ENCODE measurements around the gene TAS1R2. TPM values are rescaled to one million over a fixed set of nuclear protein-coding genes. Genes with fewer than 3 reads are reported as not detected.

The TAS1R2 gene
- polyA plus RNA-seq, 1 of the 3 experiments (the other 2 are of a cell fraction) = not detected

DNA sequence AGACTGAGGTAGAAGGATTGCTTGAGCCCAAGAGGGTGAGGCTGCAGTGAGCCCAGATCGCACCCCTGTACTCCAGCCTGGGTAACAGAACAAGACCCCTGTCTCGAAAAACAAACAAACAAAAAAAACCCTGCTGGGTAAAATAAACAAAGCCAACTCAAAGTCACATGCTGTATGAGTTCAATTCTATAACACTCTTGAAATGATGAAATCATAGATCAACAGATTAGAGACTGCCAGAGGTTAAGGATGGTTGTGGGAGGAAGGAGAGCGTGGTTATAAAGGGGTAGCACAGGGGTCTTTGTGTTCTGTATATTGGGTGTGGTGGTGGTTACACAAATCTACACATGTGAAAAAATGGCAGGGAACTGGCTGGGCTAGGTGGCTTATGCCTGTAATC is 62.5 kb downstream of the TAS1R2 start:
- POLR2A ChIA-PET = no interaction called here
- TF ChIP-seq GABPA (IDR thresholded peaks at IDR 0.05; ENCODE audit: low read depth) = no peak
- TF ChIP-seq CHD2 (IDR thresholded peaks at IDR 0.05; ENCODE audit: low read length, partially characterized antibody) = no peak
- TF ChIP-seq, protein P1, sequence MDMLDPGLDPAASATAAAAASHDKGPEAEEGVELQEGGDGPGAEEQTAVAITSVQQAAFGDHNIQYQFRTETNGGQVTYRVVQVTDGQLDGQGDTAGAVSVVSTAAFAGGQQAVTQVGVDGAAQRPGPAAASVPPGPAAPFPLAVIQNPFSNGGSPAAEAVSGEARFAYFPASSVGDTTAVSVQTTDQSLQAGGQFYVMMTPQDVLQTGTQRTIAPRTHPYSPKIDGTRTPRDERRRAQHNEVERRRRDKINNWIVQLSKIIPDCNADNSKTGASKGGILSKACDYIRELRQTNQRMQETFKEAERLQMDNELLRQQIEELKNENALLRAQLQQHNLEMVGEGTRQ (IDR thresholded peaks at IDR 0.05; ENCODE audit: borderline replicate concordance, low read depth, low read length) = no peak
- TF ChIP-seq TAF1 (IDR thresholded peaks at IDR 0.05; ENCODE audit: borderline replicate concordance, low read depth, low read length) = no peak
- no peak for TF ChIP-seq RFX5 (IDR thresholded peaks at IDR 0.05; ENCODE audit: low read length)
- no peak for TF ChIP-seq FOXJ3 (CRISPR knock-in tag; IDR thresholded peaks at IDR 0.05)
- TF ChIP-seq POLR2AphosphoS5 (IDR thresholded peaks at IDR 0.05; ENCODE audit: low read depth, low read length) = no peak
- TF ChIP-seq SIN3A (IDR thresholded peaks at IDR 0.05; ENCODE audit: borderline replicate concordance, low read depth, low read length) = no peak
- TF ChIP-seq, protein P2, sequence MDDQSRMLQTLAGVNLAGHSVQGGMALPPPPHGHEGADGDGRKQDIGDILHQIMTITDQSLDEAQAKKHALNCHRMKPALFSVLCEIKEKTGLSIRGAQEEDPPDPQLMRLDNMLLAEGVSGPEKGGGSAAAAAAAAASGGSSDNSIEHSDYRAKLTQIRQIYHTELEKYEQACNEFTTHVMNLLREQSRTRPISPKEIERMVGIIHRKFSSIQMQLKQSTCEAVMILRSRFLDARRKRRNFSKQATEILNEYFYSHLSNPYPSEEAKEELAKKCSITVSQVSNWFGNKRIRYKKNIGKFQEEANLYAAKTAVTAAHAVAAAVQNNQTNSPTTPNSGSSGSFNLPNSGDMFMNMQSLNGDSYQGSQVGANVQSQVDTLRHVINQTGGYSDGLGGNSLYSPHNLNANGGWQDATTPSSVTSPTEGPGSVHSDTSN (IDR thresholded peaks at IDR 0.05) = no peak
- TF ChIP-seq MEF2A (IDR thresholded peaks at IDR 0.05; ENCODE audit: borderline replicate concordance, low read depth) = no peak
- TF ChIP-seq, protein P3, sequence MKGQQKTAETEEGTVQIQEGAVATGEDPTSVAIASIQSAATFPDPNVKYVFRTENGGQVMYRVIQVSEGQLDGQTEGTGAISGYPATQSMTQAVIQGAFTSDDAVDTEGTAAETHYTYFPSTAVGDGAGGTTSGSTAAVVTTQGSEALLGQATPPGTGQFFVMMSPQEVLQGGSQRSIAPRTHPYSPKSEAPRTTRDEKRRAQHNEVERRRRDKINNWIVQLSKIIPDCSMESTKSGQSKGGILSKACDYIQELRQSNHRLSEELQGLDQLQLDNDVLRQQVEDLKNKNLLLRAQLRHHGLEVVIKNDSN (IDR thresholded peaks at IDR 0.05; ENCODE audit: borderline replicate concordance, low read depth) = no peak
- no peaks in the 10 kb centered on the region for H3K9me3 ChIP-seq
- no peak overlapping the region for H3K4me2 ChIP-seq
- peaks cover 0 to 30% of the 10 kb centered on the region in 2 experiments; a peak in 1 of 4 replicates for H3K4me1 ChIP-seq (ENCODE audit: control insufficient read depth in 1 of 2, insufficient read depth in 2 of 2, low read depth in 1 of 2, low read length in 1 of 2)
- H3K4me3 ChIP-seq (ENCODE audit: low read depth in 2 of 2, low read length in 1 of 2) = no peak overlapping the region
- 53% methylated on average over 3 of the region's 3 CpGs for WGBS (ENCODE audit: low lambda C conversion rate)
- no peaks in the 10 kb centered on the region for H3K9me2 ChIP-seq
- H2AFZ ChIP-seq (ENCODE audit: low read depth) = no peak overlapping the region
- H3K36me3 ChIP-seq (replicated peaks in 1 of 2; ENCODE audit: control insufficient read depth in 1 of 2, insufficient read depth in 2 of 2, low read length in 1 of 2) = no peaks in the 10 kb centered on the region
- DNase-seq = no peak
- CTCF ChIA-PET = interaction anchor here (1.3 to 3.3 kb wide), 2 partner anchors 199 to 215 kb away, joined by 4 to 21 read pairs; no protein-coding TSS in a partner anchor
- H3F3A ChIP-seq (replicated peaks; ENCODE audit: insufficient read depth) = no peaks in the 10 kb centered on the region
- H4K20me1 ChIP-seq (ENCODE audit: insufficient read depth) = no peaks in the 10 kb centered on the region
- no peaks in the 10 kb centered on the region for H3K79me2 ChIP-seq (ENCODE audit: insufficient read depth)
- H3K27ac ChIP-seq (ENCODE audit: low read depth in 2 of 2, low read length in 1 of 2) = no peak overlapping the region
- no peak overlapping the region for H3K9ac ChIP-seq
- H3K27me3 ChIP-seq (ENCODE audit: insufficient read depth) = no peaks in the 10 kb centered on the region

DNA sequence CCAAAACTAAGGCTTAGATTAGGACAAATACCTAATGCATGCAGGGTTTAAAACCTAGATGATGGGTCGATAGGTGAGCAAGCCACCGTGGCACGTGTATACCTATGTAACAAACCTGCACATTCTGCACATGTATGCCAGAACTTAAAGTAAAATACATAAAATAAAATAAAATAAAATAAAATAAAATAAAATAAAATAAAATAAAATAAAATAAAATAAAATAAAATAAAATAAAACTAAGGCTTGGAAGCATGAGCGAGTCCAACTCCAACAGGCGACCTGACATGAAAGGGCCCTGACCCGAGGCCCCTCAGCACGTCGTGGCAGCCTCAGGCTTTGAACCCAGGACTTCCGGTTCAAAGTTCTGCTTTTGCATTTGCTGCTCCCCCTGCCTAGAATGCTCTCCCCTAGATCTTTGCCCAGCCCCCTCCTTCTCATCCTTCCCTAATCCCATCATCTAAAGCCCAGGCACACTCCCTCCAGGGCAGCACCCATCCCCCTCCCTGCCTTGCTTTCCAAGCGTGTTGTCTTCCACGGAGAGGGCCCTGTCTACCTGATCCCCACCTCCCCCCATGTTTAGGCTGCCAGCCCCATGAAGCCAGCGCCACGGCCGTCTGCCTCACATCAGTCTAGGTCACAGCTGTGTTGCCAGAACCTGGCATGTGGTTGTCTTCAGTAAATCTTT is 64.3 kb downstream of the TAS1R2 start:
- CTCF ChIA-PET = interaction anchor here (0.9 to 3.3 kb wide), 13 partner anchors 11 to 198 kb away, joined by 3 to 21 read pairs (median 4); no protein-coding TSS in a partner anchor
- Histone ChIP-seq H3K4me1 (ENCODE audit: control insufficient read depth in 1 of 2, insufficient read depth in 2 of 2, low read depth in 1 of 2, low read length in 1 of 2) (peaks cover 0 to 30% of the 10 kb centered on the region in 2 experiments; a peak in 1 of 4 replicates), H3K79me2 (ENCODE audit: insufficient read depth) (no peaks in the 10 kb centered on the region), H3K9ac (no peak overlapping the region), H3K9me2 (no peaks in the 10 kb centered on the region), H3F3A (replicated peaks; ENCODE audit: insufficient read depth) (no peaks in the 10 kb centered on the region), H2AFZ (ENCODE audit: low read depth) (no peak overlapping the region), H3K4me2 (no peak overlapping the region), H3K9me3 (no peaks in the 10 kb centered on the region), H3K36me3 (replicated peaks in 1 of 2; ENCODE audit: control insufficient read depth in 1 of 2, insufficient read depth in 2 of 2, low read length in 1 of 2) (no peaks in the 10 kb centered on the region), H4K20me1 (ENCODE audit: insufficient read depth) (no peaks in the 10 kb centered on the region), H3K4me3 (ENCODE audit: low read depth in 2 of 2, low read length in 1 of 2) (no peak overlapping the region), H3K27ac (ENCODE audit: low read depth in 2 of 2, low read length in 1 of 2) (no peak overlapping the region), H3K27me3 (ENCODE audit: insufficient read depth) (no peaks in the 10 kb centered on the region)
- TF ChIP-seq NFIC (IDR thresholded peaks at IDR 0.05; ENCODE audit: borderline replicate concordance) (no peak), GATA2 (CRISPR knock-in tag; IDR thresholded peaks at IDR 0.05) (0 out of 2 replicates have a peak, but pooled peaks have one; percentile 13)
- WGBS (ENCODE audit: low lambda C conversion rate) = 53% methylated on average over 14 of the region's 14 CpGs
- no peak for DNase-seq
- POLR2A ChIA-PET = interaction anchor here (0.9 kb wide), 1 partner anchor 21 kb away, joined by 3 read pairs; no protein-coding TSS in a partner anchor
